ENCODE measurements around the gene PRKG1. TPM values are rescaled to one million over a fixed set of nuclear protein-coding genes. Genes with fewer than 3 reads are reported as not detected.

PRKG1 gene
- total and polyA plus RNA-seq, 2 donors (not counting 1 experiment from before 2014, with no cell fraction given): not detected

DNA sequence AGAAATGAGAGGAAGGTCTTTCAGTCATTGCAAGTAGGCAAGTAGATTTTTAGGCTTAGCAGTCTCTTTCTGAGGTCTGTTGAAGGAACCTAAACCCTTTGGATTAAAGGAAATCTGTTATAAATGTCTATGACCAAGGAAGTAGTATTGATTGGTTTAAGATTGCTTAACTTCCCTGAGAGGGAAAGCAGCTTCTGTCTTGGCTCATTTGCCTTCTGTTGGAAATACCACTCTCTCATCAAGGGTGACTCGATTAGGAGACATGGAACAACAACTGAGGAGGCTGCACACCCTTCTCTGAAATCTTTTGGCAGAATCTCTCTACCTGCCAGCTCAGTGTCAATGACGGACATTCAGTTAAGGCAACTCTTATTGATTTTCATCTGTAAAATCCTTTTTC lies 282.9 kb downstream of the PRKG1 start:
- Mint-ChIP-seq H3K4me1 (no peaks in the 10 kb centered on the region), H3K27me3 (no peaks in the 10 kb centered on the region), H3K27ac (no peak overlapping the region), H3K4me3 (no peak overlapping the region), H3K9me3 (ENCODE audit: insufficient read depth) (no peaks in the 10 kb centered on the region)
- Histone ChIP-seq H3K9ac (ENCODE audit: low read length) (no peak overlapping the region), H3K4me2 (replicated peaks; ENCODE audit: low read depth, low read length, poor library complexity, severe bottlenecking) (no peak overlapping the region), H3K27me3 (replicated peaks in 1 of 4; ENCODE audit: control extremely low read depth in 1 of 4, control insufficient read depth in 3 of 4, insufficient read depth in 4 of 4, low read length in 3 of 4) (no peaks in the 10 kb centered on the region), H3K27ac (ENCODE audit: low read length in 2 of 2) (no peak overlapping the region), H3K79me2 (ENCODE audit: control insufficient read depth, insufficient read depth, low read length) (no peaks in the 10 kb centered on the region), H4K20me1 (ENCODE audit: control insufficient read depth, insufficient read depth, low read length, poor library complexity, severe bottlenecking) (no peaks in the 10 kb centered on the region), H3K4me1 (ENCODE audit: control insufficient read depth in 2 of 2, insufficient read depth in 2 of 2, low read length in 2 of 2) (no peaks in the 10 kb centered on the region), H2AFZ (ENCODE audit: insufficient read depth, low read depth, low read length, poor library complexity, severe bottlenecking) (no peak overlapping the region), H3K9me3 (ENCODE audit: control extremely low read depth in 1 of 3, control insufficient read depth in 2 of 3, insufficient read depth in 1 of 3, low read length in 2 of 3) (no peaks in the 10 kb centered on the region), H3K4me3 (ENCODE audit: control extremely low read depth in 1 of 5, extremely low read depth in 1 of 5, insufficient read depth in 1 of 5, low read depth in 2 of 5, low read length in 4 of 5) (no peak overlapping the region), H3K36me3 (replicated peaks in 1 of 2; ENCODE audit: control extremely low read depth in 1 of 2, control insufficient read depth in 1 of 2, extremely low read depth in 1 of 2, insufficient read depth in 2 of 2, low read length in 1 of 2) (no peaks in the 10 kb centered on the region)
- ChIA-PET CTCF (no interaction called here), POLR2A (no interaction called here)
- DNase-seq: no peak
- TF ChIP-seq EZH2 (IDR thresholded peaks at IDR 0.05; ENCODE audit: borderline replicate concordance, insufficient read depth, low read depth, low read length, poor library complexity, severe bottlenecking): no peak
- no peak for TF ChIP-seq CTCF (IDR thresholded peaks at IDR 0.05)
- WGBS (ENCODE audit: insufficient coverage): 95% methylated on average over 2 of the region's 2 CpGs
- ATAC-seq (ENCODE audit: low read depth): no peak
- intact Hi-C loops (cut with micrococcal nuclease): no loop called here

DNA sequence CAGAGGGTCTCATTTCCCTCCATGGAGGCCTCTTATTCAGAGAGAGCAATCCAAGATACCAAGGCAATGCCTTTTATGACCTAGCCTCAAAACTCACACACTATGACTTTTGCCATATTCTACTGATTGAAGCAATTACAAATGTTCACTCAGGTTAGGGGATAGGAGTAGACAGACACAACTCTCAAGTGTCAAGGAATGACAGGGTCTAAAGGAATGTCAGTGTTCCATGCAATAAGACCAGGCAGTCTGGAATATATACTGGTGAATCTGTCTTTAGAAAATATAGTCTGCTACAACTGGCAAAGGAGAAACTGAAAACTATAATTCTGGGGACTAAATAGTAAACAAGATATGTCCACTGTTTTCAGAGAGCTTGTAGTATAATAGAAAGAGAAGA lies 283.9 kb downstream of the PRKG1 start:
- Histone ChIP-seq H2AFZ (ENCODE audit: insufficient read depth, low read depth, low read length, poor library complexity, severe bottlenecking) (no peak overlapping the region), H3K9me3 (ENCODE audit: control extremely low read depth in 1 of 3, control insufficient read depth in 2 of 3, insufficient read depth in 1 of 3, low read length in 2 of 3) (no peaks in the 10 kb centered on the region), H3K27me3 (replicated peaks in 1 of 4; ENCODE audit: control extremely low read depth in 1 of 4, control insufficient read depth in 3 of 4, insufficient read depth in 4 of 4, low read length in 3 of 4) (no peaks in the 10 kb centered on the region), H3K4me3 (ENCODE audit: control extremely low read depth in 1 of 5, extremely low read depth in 1 of 5, insufficient read depth in 1 of 5, low read depth in 2 of 5, low read length in 4 of 5) (no peak overlapping the region), H3K4me1 (ENCODE audit: control insufficient read depth in 2 of 2, insufficient read depth in 2 of 2, low read length in 2 of 2) (no peaks in the 10 kb centered on the region), H4K20me1 (ENCODE audit: control insufficient read depth, insufficient read depth, low read length, poor library complexity, severe bottlenecking) (no peaks in the 10 kb centered on the region), H3K27ac (ENCODE audit: low read length in 2 of 2) (no peak overlapping the region), H3K4me2 (replicated peaks; ENCODE audit: low read depth, low read length, poor library complexity, severe bottlenecking) (no peak overlapping the region), H3K79me2 (ENCODE audit: control insufficient read depth, insufficient read depth, low read length) (no peaks in the 10 kb centered on the region), H3K9ac (ENCODE audit: low read length) (no peak overlapping the region), H3K36me3 (replicated peaks in 1 of 2; ENCODE audit: control extremely low read depth in 1 of 2, control insufficient read depth in 1 of 2, extremely low read depth in 1 of 2, insufficient read depth in 2 of 2, low read length in 1 of 2) (no peaks in the 10 kb centered on the region)
- no peaks in the 10 kb centered on the region for H3K4me1 Mint-ChIP-seq
- ChIA-PET CTCF (no interaction called here), POLR2A (no interaction called here)
- intact Hi-C loops (cut with micrococcal nuclease): no loop called here
- ATAC-seq (ENCODE audit: low read depth) (no peak), DNase-seq (no peak)
- no peak overlapping the region for H3K27ac Mint-ChIP-seq
- no peaks in the 10 kb centered on the region for H3K9me3 Mint-ChIP-seq (ENCODE audit: insufficient read depth)
- H3K27me3 Mint-ChIP-seq: no peaks in the 10 kb centered on the region
- no peak for TF ChIP-seq CTCF (IDR thresholded peaks at IDR 0.05)
- TF ChIP-seq EZH2 (IDR thresholded peaks at IDR 0.05; ENCODE audit: borderline replicate concordance, insufficient read depth, low read depth, low read length, poor library complexity, severe bottlenecking): no peak
- H3K4me3 Mint-ChIP-seq: no peak overlapping the region

Measured in B cell (primary cell).